ENCODE measurements around the gene CCNDBP1. TPM values are rescaled to one million over a fixed set of nuclear protein-coding genes. Genes with fewer than 3 reads are reported as not detected.

Gene CCNDBP1
- total and polyA plus RNA-seq, 2 donors, result 60.7 to 87.9 TPM

- Histone ChIP-seq H3K9me3 (ENCODE audit: control insufficient read depth in 2 of 2, insufficient read depth in 1 of 2, low read length in 1 of 2) (no peaks in the 10 kb centered on the region), H3K4me1 (ENCODE audit: control insufficient read depth in 2 of 2, insufficient read depth in 2 of 2, low read length in 2 of 2) (no peaks in the 10 kb centered on the region), H3K27ac (ENCODE audit: low read depth in 1 of 2, low read length in 1 of 2) (no peak overlapping the region), H3K4me3 (ENCODE audit: low read length in 2 of 2) (no peak overlapping the region), H3K27me3 (ENCODE audit: control insufficient read depth in 2 of 2, insufficient read depth in 1 of 2, low read length in 1 of 2) (no peaks in the 10 kb centered on the region), H3K36me3 (ENCODE audit: control insufficient read depth in 2 of 2, insufficient read depth in 2 of 2, low read length in 1 of 2) (no peaks in the 10 kb centered on the region)
- 95% methylated on average over 3 of the region's 3 CpGs for WGBS
- DNase-seq (ENCODE audit: low read depth in 6 of 9, low spot score in 9 of 9), result no peak
Measured at GRCh38 chr15:43232289-43232874, 47.2 kb downstream of the CCNDBP1 start.

- Histone ChIP-seq H3K27me3 (ENCODE audit: control insufficient read depth in 2 of 2, insufficient read depth in 1 of 2, low read length in 1 of 2) (no peaks in the 10 kb centered on the region), H3K9me3 (ENCODE audit: control insufficient read depth in 2 of 2, insufficient read depth in 1 of 2, low read length in 1 of 2) (no peaks in the 10 kb centered on the region)
- 98% methylated on average over 6 of the region's 6 CpGs for WGBS
Measured at GRCh38 chr15:43235536-43235935, 50.3 kb downstream of the CCNDBP1 start.

GRCh38 chr15:43237842-43238470 is 52.8 kb downstream of the CCNDBP1 start:
- 91% methylated on average over 9 of the region's 9 CpGs for WGBS
- H3K4me3 ChIP-seq (ENCODE audit: low read length in 2 of 2), result no peak overlapping the region
- DNase-seq (ENCODE audit: low read depth in 6 of 9, low spot score in 9 of 9), result no peak
- peaks cover 0 to 7% of the 10 kb centered on the region in 2 donors for H3K4me1 ChIP-seq (ENCODE audit: control insufficient read depth in 2 of 2, insufficient read depth in 2 of 2, low read length in 2 of 2)
- H3K27ac ChIP-seq (ENCODE audit: low read depth in 1 of 2, low read length in 1 of 2), result no peak overlapping the region
- no peaks in the 10 kb centered on the region for H3K27me3 ChIP-seq (ENCODE audit: control insufficient read depth in 2 of 2, insufficient read depth in 1 of 2, low read length in 1 of 2)
- no peaks in the 10 kb centered on the region for H3K36me3 ChIP-seq (ENCODE audit: control insufficient read depth in 2 of 2, insufficient read depth in 2 of 2, low read length in 1 of 2)
- H3K9me3 ChIP-seq (ENCODE audit: control insufficient read depth in 2 of 2, insufficient read depth in 1 of 2, low read length in 1 of 2), result no peaks in the 10 kb centered on the region

More at GRCh38 chr15:43235536-43235935, 50.3 kb downstream of the CCNDBP1 start:
- no peak for DNase-seq (ENCODE audit: low read depth in 6 of 9, low spot score in 9 of 9)
- Histone ChIP-seq H3K27ac (ENCODE audit: low read depth in 1 of 2, low read length in 1 of 2) (no peak overlapping the region), H3K4me3 (ENCODE audit: low read length in 2 of 2) (no peak overlapping the region), H3K36me3 (ENCODE audit: control insufficient read depth in 2 of 2, insufficient read depth in 2 of 2, low read length in 1 of 2) (no peaks in the 10 kb centered on the region), H3K4me1 (ENCODE audit: control insufficient read depth in 2 of 2, insufficient read depth in 2 of 2, low read length in 2 of 2) (peaks cover 0 to 7% of the 10 kb centered on the region in 2 donors)

- no peak overlapping the region for H3K4me3 ChIP-seq (ENCODE audit: low read length in 2 of 2)
Measured at GRCh38 chr15:43238671-43239131, 53.5 kb downstream of the CCNDBP1 start.

GRCh38 chr15:43239732-43240491 is 54.7 kb downstream of the CCNDBP1 start:
- Histone ChIP-seq H3K4me1 (ENCODE audit: control insufficient read depth in 2 of 2, insufficient read depth in 2 of 2, low read length in 2 of 2) (peaks cover 0 to 7% of the 10 kb centered on the region in 2 donors), H3K27ac (ENCODE audit: low read depth in 1 of 2, low read length in 1 of 2) (no peak overlapping the region), H3K9me3 (ENCODE audit: control insufficient read depth in 2 of 2, insufficient read depth in 1 of 2, low read length in 1 of 2) (no peaks in the 10 kb centered on the region), H3K27me3 (ENCODE audit: control insufficient read depth in 2 of 2, insufficient read depth in 1 of 2, low read length in 1 of 2) (no peaks in the 10 kb centered on the region), H3K36me3 (ENCODE audit: control insufficient read depth in 2 of 2, insufficient read depth in 2 of 2, low read length in 1 of 2) (no peaks in the 10 kb centered on the region), H3K4me3 (ENCODE audit: low read length in 2 of 2) (no peak overlapping the region)
- DNase-seq (ENCODE audit: low read depth in 6 of 9, low spot score in 9 of 9), result no peak
- 41% methylated on average over 7 of the region's 7 CpGs for WGBS

More at GRCh38 chr15:43238671-43239131, 53.5 kb downstream of the CCNDBP1 start:
- DNase-seq (ENCODE audit: low read depth in 6 of 9, low spot score in 9 of 9), result no peak
- H3K27ac ChIP-seq (ENCODE audit: low read depth in 1 of 2, low read length in 1 of 2), result no peak overlapping the region
- H3K9me3 ChIP-seq (ENCODE audit: control insufficient read depth in 2 of 2, insufficient read depth in 1 of 2, low read length in 1 of 2), result no peaks in the 10 kb centered on the region
- no peaks in the 10 kb centered on the region for H3K27me3 ChIP-seq (ENCODE audit: control insufficient read depth in 2 of 2, insufficient read depth in 1 of 2, low read length in 1 of 2)
- no peaks in the 10 kb centered on the region for H3K36me3 ChIP-seq (ENCODE audit: control insufficient read depth in 2 of 2, insufficient read depth in 2 of 2, low read length in 1 of 2)
- H3K4me1 ChIP-seq (ENCODE audit: control insufficient read depth in 2 of 2, insufficient read depth in 2 of 2, low read length in 2 of 2), result peaks cover 0 to 7% of the 10 kb centered on the region in 2 donors
- 79% methylated on average over 10 of the region's 10 CpGs for WGBS

- 96% methylated on average over 1 of the region's 1 CpG for WGBS
- Histone ChIP-seq H3K27me3 (ENCODE audit: control insufficient read depth in 2 of 2, insufficient read depth in 1 of 2, low read length in 1 of 2) (no peaks in the 10 kb centered on the region), H3K9me3 (ENCODE audit: control insufficient read depth in 2 of 2, insufficient read depth in 1 of 2, low read length in 1 of 2) (no peaks in the 10 kb centered on the region), H3K4me3 (ENCODE audit: low read length in 2 of 2) (no peak overlapping the region), H3K36me3 (ENCODE audit: control insufficient read depth in 2 of 2, insufficient read depth in 2 of 2, low read length in 1 of 2) (no peaks in the 10 kb centered on the region), H3K4me1 (ENCODE audit: control insufficient read depth in 2 of 2, insufficient read depth in 2 of 2, low read length in 2 of 2) (peaks cover 0 to 7% of the 10 kb centered on the region in 2 donors), H3K27ac (ENCODE audit: low read depth in 1 of 2, low read length in 1 of 2) (no peak overlapping the region)
- DNase-seq (ENCODE audit: low read depth in 6 of 9, low spot score in 9 of 9), result no peak
Measured at GRCh38 chr15:43241100-43241499, 55.9 kb downstream of the CCNDBP1 start.

- 90% methylated on average over 5 of the region's 5 CpGs for WGBS
- Histone ChIP-seq H3K9me3 (ENCODE audit: control insufficient read depth in 2 of 2, insufficient read depth in 1 of 2, low read length in 1 of 2) (no peaks in the 10 kb centered on the region), H3K4me1 (ENCODE audit: control insufficient read depth in 2 of 2, insufficient read depth in 2 of 2, low read length in 2 of 2) (peaks cover 0 to 7% of the 10 kb centered on the region in 2 donors), H3K36me3 (ENCODE audit: control insufficient read depth in 2 of 2, insufficient read depth in 2 of 2, low read length in 1 of 2) (no peaks in the 10 kb centered on the region), H3K27me3 (ENCODE audit: control insufficient read depth in 2 of 2, insufficient read depth in 1 of 2, low read length in 1 of 2) (no peaks in the 10 kb centered on the region), H3K27ac (ENCODE audit: low read depth in 1 of 2, low read length in 1 of 2) (no peak overlapping the region), H3K4me3 (ENCODE audit: low read length in 2 of 2) (no peak overlapping the region)
- DNase-seq (ENCODE audit: low read depth in 6 of 9, low spot score in 9 of 9), result no peak
Measured at GRCh38 chr15:43242616-43243015, 57.4 kb downstream of the CCNDBP1 start.

GRCh38 chr15:43243020-43243645 is 57.9 kb downstream of the CCNDBP1 start:
- 96% methylated on average over 2 of the region's 2 CpGs for whole genome bisulfite sequencing

More at GRCh38 chr15:43243020-43243645, 57.9 kb downstream of the CCNDBP1 start:
- Histone ChIP-seq H3K4me1 (ENCODE audit: control insufficient read depth in 2 of 2, insufficient read depth in 2 of 2, low read length in 2 of 2) (peaks cover 0 to 7% of the 10 kb centered on the region in 2 donors), H3K27ac (ENCODE audit: low read depth in 1 of 2, low read length in 1 of 2) (no peak overlapping the region), H3K4me3 (ENCODE audit: low read length in 2 of 2) (no peak overlapping the region), H3K27me3 (ENCODE audit: control insufficient read depth in 2 of 2, insufficient read depth in 1 of 2, low read length in 1 of 2) (no peaks in the 10 kb centered on the region), H3K9me3 (ENCODE audit: control insufficient read depth in 2 of 2, insufficient read depth in 1 of 2, low read length in 1 of 2) (no peaks in the 10 kb centered on the region), H3K36me3 (ENCODE audit: control insufficient read depth in 2 of 2, insufficient read depth in 2 of 2, low read length in 1 of 2) (no peaks in the 10 kb centered on the region)
- DNase-seq (ENCODE audit: low read depth in 6 of 9, low spot score in 9 of 9), result no peak
